HG02623 (cell line): ENCODE data around the gene SLC6A8.
"Not testable (repeated sequence)": the region's sequence is repeated elsewhere in the genome, so short reads cannot be mapped to it uniquely, and the experiment has no call there.

Source experiments
- ATAC-seq: cut with Tn5 transposase; IDR thresholded peaks from one replicate; pipeline ENCODE4 v1.9.1; 2021; ENCODE audit warnings: moderate library complexity; ENCODE audit not compliant: unreplicated experiment

The SLC6A8 gene

DNA sequence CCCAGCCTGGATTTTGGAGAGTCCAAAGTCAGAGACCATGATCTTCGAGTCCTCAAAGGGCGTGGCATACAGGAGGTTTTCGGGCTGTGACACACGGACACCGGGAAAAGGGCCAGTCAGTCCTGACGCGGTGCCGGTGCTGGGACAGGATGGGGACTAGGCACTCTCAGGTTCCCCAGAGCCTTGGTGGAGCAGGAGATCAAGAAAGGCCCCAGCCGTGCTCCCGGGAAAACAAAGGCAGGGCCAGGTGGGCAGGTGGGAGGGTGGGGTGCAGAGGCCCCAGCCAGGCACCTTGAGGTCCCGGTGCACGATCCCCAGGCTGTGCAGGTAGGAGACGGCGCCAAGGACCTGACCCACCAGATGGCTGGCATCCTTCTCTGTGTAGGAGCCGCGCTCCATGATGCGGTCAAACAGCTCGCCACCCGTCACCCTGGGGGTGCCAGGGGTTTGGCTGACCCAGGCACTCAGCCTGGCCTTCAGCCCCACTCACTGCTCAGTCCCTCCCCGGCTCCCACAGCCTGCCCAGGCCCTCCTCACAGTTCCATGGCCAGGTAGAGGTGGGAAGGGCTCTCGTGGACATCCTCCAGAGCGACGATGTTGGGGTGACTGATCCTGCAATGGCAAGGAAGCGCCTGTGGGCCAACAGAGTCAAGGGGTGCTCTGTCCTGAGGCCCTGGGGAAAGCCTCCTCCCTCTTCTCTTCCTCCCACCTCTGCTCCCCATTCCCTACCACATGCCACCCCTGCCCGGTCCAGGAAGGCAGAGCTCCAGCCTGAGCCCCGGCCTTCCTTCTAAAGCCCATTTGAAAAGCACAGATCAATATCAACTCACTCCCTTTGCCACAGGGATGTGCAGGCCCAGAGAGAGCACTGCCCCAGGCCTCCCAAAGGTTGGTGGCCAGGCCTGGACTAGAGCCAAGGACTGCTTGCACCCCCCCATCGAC is 15.9 kb upstream of the SLC6A8 start:
- ATAC-seq, result no peak

DNA sequence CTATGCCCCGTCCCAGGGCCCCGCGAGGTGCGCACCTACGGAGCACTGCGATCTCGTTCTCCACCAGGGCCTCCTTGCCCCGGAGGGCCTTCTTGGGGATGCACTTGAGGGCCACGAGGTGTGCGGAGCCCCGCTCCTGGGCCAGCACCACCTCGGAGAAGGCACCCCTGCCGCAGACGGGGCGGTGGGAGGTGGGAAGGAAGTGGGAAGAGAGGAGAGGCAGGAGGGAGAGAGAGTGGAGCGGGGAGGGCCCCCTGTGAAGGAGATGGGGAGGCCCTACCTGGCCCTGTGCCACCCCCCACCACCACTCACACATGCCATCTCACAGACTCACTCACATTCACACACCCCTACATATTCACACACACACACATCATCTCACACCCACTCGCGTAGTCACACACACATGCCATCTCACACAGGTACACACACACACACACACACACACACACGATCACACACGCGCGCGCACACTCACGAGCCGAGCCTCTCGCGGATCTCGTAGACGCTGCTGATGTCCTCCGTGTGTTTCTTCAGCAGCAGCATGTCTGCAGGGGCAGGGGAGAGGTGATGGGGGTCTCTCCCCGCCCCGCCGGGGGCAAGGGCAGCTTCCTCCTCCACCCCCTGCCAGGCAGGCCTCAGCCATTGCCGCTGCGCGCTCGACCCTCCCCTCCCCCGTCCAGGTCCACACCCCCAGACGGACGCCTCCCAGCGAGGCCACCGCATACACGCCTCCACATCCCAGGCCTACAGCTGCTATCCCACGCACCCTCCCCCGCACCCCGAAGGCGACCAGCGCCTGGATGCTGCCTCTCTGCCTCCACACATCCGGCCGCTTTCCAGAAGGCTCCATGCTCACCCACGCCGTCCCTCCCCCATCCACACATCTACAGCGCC is 14.9 kb upstream of the SLC6A8 start:
- no peak for ATAC-seq

DNA sequence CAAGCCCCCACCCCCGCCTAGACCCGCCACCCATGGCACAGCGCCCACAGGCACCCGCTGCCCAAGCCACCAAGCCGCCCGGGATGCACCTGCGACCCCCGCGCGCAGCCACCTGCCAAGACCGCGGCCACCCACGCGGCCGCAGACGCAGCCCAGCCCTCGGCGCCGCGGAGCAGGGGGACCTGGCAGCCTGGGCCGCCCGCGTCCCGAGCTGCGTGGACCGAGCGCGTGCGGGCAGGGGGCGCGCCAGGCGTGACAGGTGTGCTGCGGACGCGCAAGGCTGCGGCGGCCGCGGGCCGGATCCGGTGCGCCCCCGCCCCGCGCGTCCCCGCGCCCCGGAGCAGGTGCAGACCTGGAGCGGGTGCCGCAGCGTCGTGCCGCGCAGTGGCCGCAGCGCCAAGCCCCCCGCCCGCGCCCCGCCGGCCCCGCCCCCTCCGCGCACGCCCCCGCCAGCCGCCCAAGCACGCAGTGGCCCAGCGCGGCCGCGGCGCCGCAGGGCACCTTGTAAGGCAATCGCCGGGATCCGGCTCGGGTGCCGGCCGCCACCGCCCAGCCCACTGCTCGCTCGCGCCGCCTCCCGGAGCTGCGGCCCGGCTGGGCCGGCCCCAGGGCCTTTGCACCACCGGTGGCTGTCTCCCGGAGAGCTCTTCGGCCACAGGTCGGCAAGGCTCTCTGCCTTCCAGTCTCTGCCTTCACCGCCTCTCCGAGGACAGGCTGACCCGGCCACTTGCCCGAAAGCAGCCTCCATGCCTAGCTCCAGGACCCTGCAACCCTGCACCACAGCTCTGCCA is 14.1 kb upstream of the SLC6A8 start, which contains the start of gene PNCK:
Gene PNCK (minus strand): TSS at position 386 of the 791 bp plus-strand sequence. CDS start 737 bp downstream, outside the sequence.
- ATAC-seq, result no peak

DNA sequence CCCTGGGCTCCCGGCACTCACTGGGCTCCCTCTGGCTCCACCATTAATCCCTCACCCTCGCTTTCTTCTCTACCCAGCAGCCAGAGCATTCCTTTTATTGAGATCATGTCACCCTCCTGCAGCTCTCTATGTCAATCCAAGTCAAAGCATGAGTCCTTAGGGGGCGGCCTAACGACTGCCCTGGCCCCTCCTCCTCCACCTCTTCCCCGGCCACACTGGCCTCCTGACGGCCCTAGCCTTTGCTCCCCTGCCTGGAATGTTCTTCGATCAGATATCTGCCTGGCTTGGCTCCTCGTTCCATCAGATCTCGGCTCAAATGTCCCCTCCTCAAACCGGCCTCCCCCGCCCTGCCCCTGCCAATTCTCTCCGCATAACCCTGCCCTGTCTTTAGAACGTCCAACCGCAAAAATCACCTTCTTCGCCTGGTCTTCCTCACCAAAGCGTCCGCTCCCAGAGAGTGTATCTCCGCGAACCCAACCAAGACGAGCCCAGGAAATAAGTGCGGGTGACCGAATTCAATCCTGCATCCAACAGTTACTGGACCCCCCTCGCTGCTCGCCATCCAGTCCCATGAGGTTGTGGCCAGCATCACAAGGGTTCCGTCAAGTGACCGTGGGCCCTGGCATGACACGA is 13.4 kb upstream of the SLC6A8 start:
- ATAC-seq, result no peak

DNA sequence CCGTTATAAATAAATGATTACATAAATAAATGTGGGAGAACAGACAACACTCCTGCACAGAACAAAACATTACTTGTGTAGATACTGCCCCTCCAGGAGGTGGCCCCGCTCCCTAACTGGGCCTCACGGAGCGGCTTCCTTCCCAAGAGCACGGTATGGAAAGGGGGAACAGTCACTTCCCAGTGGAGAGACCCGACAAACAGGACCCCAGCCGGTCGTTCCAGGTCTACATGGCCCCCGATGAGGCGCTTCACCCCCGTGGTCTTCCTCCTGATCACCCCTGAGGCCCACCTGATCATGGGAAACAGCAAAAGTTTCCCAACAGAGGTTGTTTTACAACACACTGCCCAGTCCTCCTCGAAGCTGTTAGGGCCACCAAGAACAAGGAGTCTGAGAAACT is 6.6 kb upstream of the SLC6A8 start:
- ATAC-seq, result no peak

DNA sequence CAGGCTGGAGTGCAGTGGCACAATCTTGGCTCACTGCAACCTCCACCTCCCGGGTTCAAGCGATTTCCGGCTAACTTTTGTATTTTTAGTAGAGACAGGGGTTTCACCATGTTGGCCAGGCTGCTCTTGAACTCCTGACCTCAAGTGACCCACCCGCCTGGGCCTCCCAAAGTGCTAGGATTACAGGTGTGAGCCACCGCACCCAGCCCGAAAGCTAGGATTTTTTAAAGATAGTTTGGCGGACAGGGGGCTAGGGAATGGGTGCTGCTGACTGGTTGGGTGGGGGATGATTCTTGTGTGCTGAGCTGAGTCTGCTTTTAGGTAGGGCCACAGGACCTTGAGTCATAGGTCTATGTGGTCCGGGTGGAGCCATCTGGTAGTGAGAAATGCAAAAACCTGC is 4.2 kb upstream of the SLC6A8 start:
- ATAC-seq, result not testable (repeated sequence)

DNA sequence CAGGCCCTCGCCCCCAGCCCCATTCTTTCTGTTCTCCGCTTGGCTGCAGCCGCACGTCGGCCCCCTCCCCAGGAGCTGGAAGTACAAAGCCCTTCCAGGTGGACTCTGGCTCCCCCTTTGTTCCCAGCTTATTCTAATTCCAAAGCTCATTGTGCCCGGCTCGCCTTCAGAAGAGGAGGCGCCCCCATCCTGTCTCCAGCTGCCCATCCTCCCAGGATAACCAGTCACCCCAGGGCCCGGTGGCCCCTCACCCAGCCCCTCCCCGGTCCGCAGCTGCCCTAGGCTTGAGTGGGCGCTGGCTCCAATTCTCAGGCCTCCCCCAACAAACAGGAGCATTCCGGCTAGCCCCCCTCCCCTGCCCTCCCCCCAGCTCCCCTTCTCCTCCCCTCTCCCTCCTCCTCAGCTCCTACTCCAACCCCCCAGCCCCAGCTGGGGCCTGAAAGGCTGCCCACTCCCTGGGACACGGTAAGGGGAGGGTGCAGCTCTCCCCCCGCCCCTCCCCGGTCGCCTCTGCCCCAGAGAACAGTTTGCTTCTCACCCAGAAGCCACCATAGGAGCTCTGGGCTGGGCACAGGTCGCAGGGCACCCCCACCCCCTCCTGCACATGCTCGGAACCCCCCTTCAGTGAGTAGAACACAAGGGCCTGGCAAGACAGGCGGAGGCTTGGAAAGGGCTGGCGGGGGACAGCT is 3.1 kb upstream of the SLC6A8 start:
- ATAC-seq, result no peak

DNA sequence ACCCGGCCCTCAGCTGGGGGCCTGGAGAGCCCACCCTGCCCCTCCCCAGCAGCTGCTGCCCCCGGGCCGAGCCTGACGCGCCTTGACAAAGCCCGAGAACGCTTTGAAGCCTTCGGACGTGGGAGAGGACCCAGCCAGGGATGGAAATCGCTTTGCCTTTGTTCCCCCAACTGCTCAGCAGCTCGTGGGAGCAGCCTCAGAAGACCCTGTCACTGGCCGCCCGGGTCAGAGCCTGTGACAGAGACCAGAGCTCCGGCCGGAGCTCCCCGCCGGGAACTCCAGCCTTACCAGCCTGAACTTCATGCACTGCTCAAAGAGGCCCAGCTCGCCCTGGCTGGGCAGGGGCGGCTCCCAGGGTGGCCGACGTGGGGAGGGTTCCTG is 2.6 kb upstream of the SLC6A8 start:
- no peak for ATAC-seq

DNA sequence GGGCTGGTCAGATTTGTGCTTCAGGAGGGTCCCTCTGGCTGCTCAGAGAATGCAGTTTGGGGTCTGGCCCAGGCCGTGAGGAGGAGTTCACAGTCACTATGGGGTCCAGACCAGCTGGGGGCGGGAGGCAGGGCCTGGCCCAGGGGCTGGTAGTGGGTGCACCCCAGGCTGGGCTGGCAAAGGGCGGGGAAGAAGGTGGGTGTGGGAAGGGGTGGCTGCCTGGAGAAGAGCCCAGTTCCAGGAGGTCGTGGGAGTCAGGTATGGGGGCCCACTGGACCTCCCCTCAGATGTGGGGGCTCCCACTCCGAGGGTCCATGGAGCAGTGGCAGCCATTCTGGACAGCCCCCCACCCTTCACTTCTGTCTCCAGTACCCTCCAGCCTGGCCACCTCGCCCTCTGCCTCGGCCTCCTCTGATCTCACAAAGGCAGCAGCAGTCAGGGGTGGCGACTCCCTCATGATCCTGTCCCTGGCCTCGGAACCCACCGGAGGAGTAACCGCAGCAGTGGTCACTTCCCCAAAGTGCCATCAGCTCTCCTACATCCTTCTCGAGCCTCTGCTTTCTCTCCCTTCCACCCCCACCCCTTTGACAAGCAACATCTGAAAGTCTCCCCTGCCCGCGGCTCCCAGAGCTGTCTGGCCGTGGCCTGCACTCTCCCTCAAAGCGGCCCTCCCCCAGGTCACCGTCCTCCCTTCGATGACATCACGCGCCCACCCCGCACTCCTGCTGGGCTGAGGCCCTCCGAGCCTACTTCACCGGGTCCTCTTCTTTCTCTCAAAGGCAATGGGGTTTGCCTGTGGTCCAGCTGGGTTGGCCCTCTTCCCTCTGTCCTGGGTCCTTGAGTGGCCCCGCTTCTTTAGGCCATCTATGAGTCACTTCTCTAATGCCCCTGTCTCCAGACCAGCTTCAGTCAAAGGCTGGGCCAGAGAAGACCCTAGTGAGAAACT is 1.7 kb upstream of the SLC6A8 start:
- ATAC-seq, result no peak

DNA sequence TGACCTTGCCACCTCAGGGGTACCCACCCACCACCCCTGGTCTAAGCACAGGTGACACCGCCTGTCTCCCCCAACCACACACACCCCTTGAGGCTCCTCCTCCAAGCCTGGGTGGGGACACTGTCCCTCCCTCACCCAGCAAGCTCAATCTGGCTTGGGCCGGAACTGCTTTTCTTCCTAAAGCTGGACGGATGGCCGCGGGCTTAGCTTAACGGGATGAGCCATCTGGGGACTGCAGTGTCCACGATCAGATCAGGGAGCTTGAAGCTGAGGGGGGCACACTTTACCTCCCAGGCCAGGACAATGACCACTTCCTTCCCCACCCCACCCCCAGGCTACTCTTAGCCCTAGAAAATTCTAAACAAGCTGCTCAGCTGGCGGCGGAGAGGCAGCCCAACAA is 1.0 kb upstream of the SLC6A8 start:
- no peak for ATAC-seq

DNA sequence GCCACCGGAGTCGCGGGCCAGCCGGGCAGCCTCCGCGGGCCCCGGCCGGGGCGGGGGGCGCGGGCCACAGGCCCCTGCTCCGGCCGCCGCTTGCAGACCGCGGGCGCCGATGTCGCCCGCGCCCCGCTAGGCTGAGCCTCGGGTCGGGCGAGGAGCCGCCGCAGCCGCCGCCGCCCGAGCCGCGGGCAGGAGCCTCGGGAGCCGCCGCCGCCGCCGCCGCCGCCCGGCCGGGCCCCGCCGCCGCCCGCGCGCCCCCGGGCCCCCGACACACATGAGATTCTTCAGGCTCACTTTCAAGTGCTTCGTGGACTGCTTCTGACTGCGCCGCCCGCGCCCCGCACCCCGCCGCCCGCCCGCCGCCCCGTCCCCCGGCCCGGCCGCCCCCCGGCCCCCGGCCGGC is 345 bp downstream of the SLC6A8 start:
- no peak for ATAC-seq

DNA sequence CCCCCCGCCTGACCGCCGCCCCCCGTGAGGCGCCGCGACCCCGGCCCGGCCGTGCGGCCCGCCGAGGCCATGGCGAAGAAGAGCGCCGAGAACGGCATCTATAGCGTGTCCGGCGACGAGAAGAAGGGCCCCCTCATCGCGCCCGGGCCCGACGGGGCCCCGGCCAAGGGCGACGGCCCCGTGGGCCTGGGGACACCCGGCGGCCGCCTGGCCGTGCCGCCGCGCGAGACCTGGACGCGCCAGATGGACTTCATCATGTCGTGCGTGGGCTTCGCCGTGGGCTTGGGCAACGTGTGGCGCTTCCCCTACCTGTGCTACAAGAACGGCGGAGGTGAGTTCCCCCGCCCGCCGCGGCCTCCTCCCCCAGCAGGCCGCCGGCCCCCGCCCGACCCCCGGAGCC is 780 bp downstream of the SLC6A8 start:
- no peak for ATAC-seq

DNA sequence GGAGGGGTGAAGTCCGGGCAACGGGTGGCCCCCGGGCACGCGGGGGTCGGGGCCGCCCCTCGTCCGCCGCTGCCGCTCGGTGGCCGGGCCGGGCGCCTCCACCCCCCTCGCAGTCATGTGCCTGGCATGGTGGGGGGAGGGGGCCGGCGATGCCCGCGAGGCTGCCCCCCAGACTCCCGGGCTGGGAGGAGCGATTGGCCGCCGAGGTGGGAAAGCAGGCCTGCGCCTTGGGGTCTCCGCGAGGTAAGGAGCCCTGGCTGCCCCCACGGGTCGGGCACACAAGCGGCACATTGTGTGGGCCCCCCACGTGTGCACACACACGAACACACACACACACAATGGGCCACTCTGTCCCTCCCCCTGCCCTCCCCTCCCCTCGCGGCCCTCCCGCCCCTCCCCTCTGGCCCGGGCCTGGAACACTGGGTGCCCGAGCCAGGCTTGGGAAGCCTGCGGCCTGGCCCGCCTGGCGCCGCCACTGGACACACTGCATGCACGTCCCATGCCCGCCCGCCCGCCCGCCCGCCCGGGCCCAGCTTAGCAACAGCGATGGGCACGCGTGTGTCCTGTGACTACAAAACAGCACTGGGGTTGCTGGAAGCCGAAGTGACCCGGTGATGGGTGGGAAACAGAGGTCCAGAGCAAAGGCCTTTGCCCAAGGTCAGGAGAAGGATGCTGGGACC is 1.3 kb downstream of the SLC6A8 start:
- no peak for ATAC-seq

DNA sequence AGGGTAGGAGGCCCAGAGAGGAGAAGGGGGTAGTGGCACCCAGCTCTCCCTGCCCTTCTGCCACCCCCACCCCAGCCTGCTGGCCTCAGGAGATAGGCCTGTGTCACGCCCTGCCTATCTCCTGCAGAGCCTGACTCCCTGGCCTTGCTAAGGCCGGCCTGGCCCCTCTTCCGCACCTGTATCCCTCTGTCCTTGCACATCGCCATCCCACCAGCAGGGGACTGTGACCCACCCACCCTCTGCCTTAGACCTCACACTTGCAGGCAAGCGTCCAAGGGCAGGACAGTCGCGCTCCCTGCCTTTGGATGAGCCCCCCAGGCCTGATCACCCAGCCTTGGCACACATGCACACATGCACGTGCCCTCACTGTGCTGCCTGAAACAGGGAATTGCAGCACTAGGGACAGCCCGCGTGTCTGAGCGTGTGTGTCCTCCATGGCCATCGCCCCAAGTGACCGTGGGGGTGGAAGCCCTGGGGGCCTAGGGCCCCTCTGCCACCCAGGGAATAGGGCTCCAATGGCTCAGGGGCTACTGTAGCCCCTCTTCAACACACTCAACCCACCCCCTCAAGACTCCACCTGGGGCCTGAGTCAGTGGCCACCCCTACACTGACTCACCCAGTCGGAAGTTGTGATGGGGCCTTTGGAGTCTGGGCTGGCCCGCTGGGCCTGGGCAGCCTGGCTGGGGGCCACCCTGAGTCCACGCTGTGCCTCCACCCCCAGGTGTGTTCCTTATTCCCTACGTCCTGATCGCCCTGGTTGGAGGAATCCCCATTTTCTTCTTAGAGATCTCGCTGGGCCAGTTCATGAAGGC is 2.1 kb downstream of the SLC6A8 start:
- no peak for ATAC-seq

DNA sequence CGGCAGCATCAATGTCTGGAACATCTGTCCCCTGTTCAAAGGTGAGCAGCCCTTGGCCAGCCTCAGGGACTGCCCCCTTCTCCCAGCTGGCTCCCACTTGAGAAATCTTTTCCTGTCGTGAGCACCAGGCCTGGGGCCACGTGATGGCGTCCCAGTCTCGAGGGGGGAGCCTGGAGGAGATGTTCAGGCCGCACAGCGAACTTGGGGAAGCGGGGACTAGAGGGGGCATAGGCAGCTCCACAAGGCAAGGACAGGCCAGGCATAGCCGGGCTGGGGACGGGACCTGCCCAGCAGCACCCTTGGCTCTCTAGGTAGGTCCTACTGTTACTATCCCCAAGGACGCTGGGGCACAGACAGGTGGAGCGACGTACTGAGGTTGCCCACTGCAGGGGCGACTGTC is 2.7 kb downstream of the SLC6A8 start:
- ATAC-seq, result no peak

DNA sequence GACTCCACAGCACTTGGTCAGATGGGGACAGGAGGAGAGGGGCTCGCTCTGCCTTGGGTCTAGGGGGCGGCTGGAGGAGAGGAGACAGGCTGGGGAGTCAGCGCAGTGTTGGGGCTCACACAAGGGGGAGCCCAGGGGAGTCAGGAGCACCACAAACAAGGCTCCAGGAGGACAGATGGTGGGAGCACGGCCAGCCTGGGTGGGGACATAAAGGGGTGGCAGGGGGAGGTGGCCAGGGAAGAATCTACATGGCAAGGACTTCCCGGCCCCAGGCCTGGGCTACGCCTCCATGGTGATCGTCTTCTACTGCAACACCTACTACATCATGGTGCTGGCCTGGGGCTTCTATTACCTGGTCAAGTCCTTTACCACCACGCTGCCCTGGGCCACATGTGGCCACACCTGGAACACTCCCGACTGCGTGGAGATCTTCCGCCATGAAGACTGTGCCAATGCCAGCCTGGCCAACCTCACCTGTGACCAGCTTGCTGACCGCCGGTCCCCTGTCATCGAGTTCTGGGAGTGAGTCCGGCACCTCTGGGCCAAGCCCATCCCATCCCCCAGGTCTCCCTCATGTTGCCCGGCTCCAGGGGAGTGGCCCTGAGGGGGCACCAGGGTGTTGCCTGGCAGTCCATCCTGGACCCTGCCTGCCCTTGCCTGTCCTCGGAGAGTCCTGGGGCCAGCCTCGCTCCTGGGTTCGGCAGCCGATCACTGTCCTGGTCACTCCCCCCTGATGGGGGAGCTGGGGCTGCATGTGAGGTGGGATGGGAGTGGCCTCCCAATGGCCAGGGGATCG is 3.5 kb downstream of the SLC6A8 start:
- ATAC-seq, result not testable (repeated sequence)

DNA sequence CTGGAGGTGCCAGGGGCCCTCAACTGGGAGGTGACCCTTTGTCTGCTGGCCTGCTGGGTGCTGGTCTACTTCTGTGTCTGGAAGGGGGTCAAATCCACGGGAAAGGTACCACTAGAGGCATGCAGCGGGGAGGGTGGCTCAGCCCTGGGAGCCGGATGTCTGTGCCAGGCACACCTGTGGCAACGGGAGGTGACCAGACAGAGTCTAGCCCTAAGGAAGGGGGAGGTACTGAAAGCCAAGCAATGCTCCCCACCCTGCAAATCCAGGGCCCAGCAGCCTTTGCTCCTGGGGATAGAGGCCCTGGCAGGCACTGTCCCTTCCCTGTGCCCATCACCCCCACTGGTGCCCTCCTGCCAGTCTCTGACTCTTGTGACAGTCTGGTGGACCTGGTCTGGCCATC is 4.3 kb downstream of the SLC6A8 start:
- no peak for ATAC-seq
